ENCODE measurements around the gene SPACA9. TPM values are rescaled to one million over a fixed set of nuclear protein-coding genes. Genes with fewer than 3 reads are reported as not detected.

SPACA9 gene
- total RNA-seq, 6 experiments from 2014 or later = 0.86 to 2.0 (median 1.3) TPM

- H3K27me3 ChIP-seq = no peaks in the 10 kb centered on the region
- no peaks in the 10 kb centered on the region for H3K9me3 ChIP-seq
- ATAC-seq = no peak
- DNase-seq = no peak
- no peaks in the 10 kb centered on the region for H3K4me1 ChIP-seq
- intact Hi-C loops (cut with DNase I) = no loop called here
- TF ChIP-seq POLR2A (IDR thresholded peaks at IDR 0.05) = no peak
- TF ChIP-seq, protein P1, sequence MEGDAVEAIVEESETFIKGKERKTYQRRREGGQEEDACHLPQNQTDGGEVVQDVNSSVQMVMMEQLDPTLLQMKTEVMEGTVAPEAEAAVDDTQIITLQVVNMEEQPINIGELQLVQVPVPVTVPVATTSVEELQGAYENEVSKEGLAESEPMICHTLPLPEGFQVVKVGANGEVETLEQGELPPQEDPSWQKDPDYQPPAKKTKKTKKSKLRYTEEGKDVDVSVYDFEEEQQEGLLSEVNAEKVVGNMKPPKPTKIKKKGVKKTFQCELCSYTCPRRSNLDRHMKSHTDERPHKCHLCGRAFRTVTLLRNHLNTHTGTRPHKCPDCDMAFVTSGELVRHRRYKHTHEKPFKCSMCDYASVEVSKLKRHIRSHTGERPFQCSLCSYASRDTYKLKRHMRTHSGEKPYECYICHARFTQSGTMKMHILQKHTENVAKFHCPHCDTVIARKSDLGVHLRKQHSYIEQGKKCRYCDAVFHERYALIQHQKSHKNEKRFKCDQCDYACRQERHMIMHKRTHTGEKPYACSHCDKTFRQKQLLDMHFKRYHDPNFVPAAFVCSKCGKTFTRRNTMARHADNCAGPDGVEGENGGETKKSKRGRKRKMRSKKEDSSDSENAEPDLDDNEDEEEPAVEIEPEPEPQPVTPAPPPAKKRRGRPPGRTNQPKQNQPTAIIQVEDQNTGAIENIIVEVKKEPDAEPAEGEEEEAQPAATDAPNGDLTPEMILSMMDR (IDR thresholded peaks at IDR 0.05) = no peak
- WGBS (ENCODE audit: insufficient coverage, low coverage, low lambda C conversion rate, missing lambda C conversion rate) = 96% methylated on average over 7 of the region's 7 CpGs
- no peak overlapping the region for H3K4me3 ChIP-seq
- H3K36me3 ChIP-seq = peaks cover 0 to 78% (median 23%) of the 10 kb centered on the region in 4 donors
- H3K27ac ChIP-seq = no peak overlapping the region
Observed at GRCh38 chr9:132919614-132920268, 41.0 kb downstream of the SPACA9 start.

GRCh38 chr9:132923346-132923902 is 44.7 kb downstream of the SPACA9 start:
- Histone ChIP-seq H3K27me3 (no peaks in the 10 kb centered on the region), H3K4me1 (no peaks in the 10 kb centered on the region), H3K4me3 (no peak overlapping the region), H3K27ac (no peak overlapping the region), H3K36me3 (peaks cover 0 to 72% (median 29%) of the 10 kb centered on the region in 4 donors), H3K9me3 (no peaks in the 10 kb centered on the region)
- TF ChIP-seq POLR2A (IDR thresholded peaks at IDR 0.05) = no peak
- TF ChIP-seq, protein P1 (IDR thresholded peaks at IDR 0.05) = no peak
- ATAC-seq (no peak), DNase-seq (no peak)
- intact Hi-C loops (cut with DNase I) = no loop called here
- WGBS (ENCODE audit: insufficient coverage, low coverage, low lambda C conversion rate, missing lambda C conversion rate) = 87% methylated on average over 9 of the region's 9 CpGs

- 96% methylated on average over 7 of the region's 7 CpGs for WGBS (ENCODE audit: insufficient coverage, low coverage, low lambda C conversion rate, missing lambda C conversion rate)
- ATAC-seq (no peak), DNase-seq (no peak)
- Histone ChIP-seq H3K36me3 (peaks cover 0 to 34% (median 13%) of the 10 kb centered on the region in 4 donors), H3K9me3 (no peaks in the 10 kb centered on the region), H3K4me3 (no peak overlapping the region), H3K27me3 (no peaks in the 10 kb centered on the region), H3K4me1 (no peaks in the 10 kb centered on the region), H3K27ac (no peak overlapping the region)
- intact Hi-C loops (cut with DNase I) = no loop called here
- TF ChIP-seq POLR2A (IDR thresholded peaks at IDR 0.05) = no peak
- TF ChIP-seq, protein P1 (IDR thresholded peaks at IDR 0.05) = no peak
Observed at GRCh38 chr9:132927704-132928103, 49.0 kb downstream of the SPACA9 start.

GRCh38 chr9:132931178-132931735 is 52.6 kb downstream of the SPACA9 start:
- WGBS (ENCODE audit: insufficient coverage, low coverage, low lambda C conversion rate, missing lambda C conversion rate) = 90% methylated on average over 8 of the region's 9 CpGs
- H3K27ac ChIP-seq = no peak overlapping the region
- ATAC-seq (no peak), DNase-seq (no peak)
- peaks cover 0 to 23% (median 0%) of the 10 kb centered on the region in 4 donors for H3K36me3 ChIP-seq
- H3K4me3 ChIP-seq = no peak overlapping the region
- no peaks in the 10 kb centered on the region for H3K27me3 ChIP-seq
- TF ChIP-seq POLR2A (IDR thresholded peaks at IDR 0.05) = no peak
- TF ChIP-seq, protein P1 (IDR thresholded peaks at IDR 0.05) = no peak
- intact Hi-C loops (cut with DNase I) = no loop called here
- no peaks in the 10 kb centered on the region for H3K9me3 ChIP-seq
- no peaks in the 10 kb centered on the region for H3K4me1 ChIP-seq

Data from right lobe of liver (tissue), 6 donors.